Astrocyte (in vitro differentiated cells and primary cell): Measurements from ENCODE around the gene VAV2. TPM values are rescaled to one million over a fixed set of nuclear protein-coding genes. Genes with fewer than 3 reads are reported as not detected.

ENCODE experiments used
- DNase-seq: peaks from one replicate; pipeline ENCODE4 v3.0.0-alpha.2; 2010; ENCODE audit warnings: low read depth
- FAIRE-seq: peaks from 2 replicates; lab custom pipeline; 2011; peaks lifted over from hg19 to GRCh38; lab: Jason Lieb, UNC
- H2AFZ ChIP-seq: 2 replicates; pipeline ENCODE4 v1.6.0; 2012; ENCODE audit warnings: low read depth, low read length, inconsistent platforms
- H3K27ac ChIP-seq: 2 replicates; pipeline ENCODE4 v1.5.1; 2011; ENCODE audit warnings: low read depth, low read length, inconsistent platforms
- H3K27me3 ChIP-seq: 2 replicates; pipeline ENCODE4 v1.6.0; 2011; ENCODE audit warnings: low read length, inconsistent platforms; ENCODE audit not compliant: insufficient read depth
- H3K36me3 ChIP-seq: 2 replicates; pipeline ENCODE4 v1.5.1; 2011; ENCODE audit warnings: low read length, inconsistent platforms; ENCODE audit not compliant: insufficient read depth
- H3K4me1 ChIP-seq: 2 replicates; pipeline ENCODE4 v1.5.1; 2011; ENCODE audit warnings: low read length, inconsistent platforms; ENCODE audit not compliant: insufficient read depth
- H3K4me2 ChIP-seq: 2 replicates; pipeline ENCODE4 v1.6.0; 2012; ENCODE audit warnings: low read length, inconsistent platforms
- H3K4me3 ChIP-seq: 2 replicates; pipeline ENCODE4 v1.5.1; 2011; ENCODE audit warnings: low read depth, mild to moderate bottlenecking, low read length, inconsistent platforms; ENCODE audit not compliant: insufficient read depth
- H3K79me2 ChIP-seq: 2 replicates; pipeline ENCODE4 v1.6.0; 2012; ENCODE audit warnings: mild to moderate bottlenecking, low read length, inconsistent platforms; ENCODE audit not compliant: insufficient read depth
- H3K9ac ChIP-seq: 2 replicates; pipeline ENCODE4 v1.6.0; 2012; ENCODE audit warnings: mild to moderate bottlenecking, low read length, inconsistent platforms
- H3K9me3 ChIP-seq: 2 replicates; pipeline ENCODE4 v1.5.1; 2012; ENCODE audit warnings: low read depth, mild to moderate bottlenecking, low read length, inconsistent platforms; ENCODE audit not compliant: insufficient read depth
- H4K20me1 ChIP-seq: 2 replicates; pipeline ENCODE4 v1.6.0; 2012; ENCODE audit warnings: low read length, inconsistent platforms; ENCODE audit not compliant: insufficient read depth
- H3K27ac Mint-ChIP-seq: one replicate; pipeline ENCODE4 v1.8.0; 2021; ENCODE audit warnings: mild to moderate bottlenecking, mixed read lengths; ENCODE audit not compliant: unreplicated experiment
- H3K27me3 Mint-ChIP-seq: one replicate; pipeline ENCODE4 v1.8.0; 2021; ENCODE audit warnings: low read depth, mixed read lengths; ENCODE audit not compliant: unreplicated experiment
- H3K36me3 Mint-ChIP-seq: one replicate; pipeline ENCODE4 v1.8.0; 2021; ENCODE audit warnings: low read depth, mixed read lengths; ENCODE audit not compliant: unreplicated experiment
- H3K4me1 Mint-ChIP-seq: one replicate; pipeline ENCODE4 v1.8.0; 2021; ENCODE audit warnings: low read depth, mixed read lengths; ENCODE audit not compliant: unreplicated experiment
- H3K4me3 Mint-ChIP-seq: one replicate; pipeline ENCODE4 v1.8.0; 2021; ENCODE audit warnings: mild to moderate bottlenecking, moderate library complexity, mixed read lengths; ENCODE audit not compliant: unreplicated experiment
- H3K9me3 Mint-ChIP-seq: one replicate; pipeline ENCODE4 v1.8.0; 2021; ENCODE audit warnings: mild to moderate bottlenecking, mixed read lengths; ENCODE audit not compliant: unreplicated experiment
- EZH2 ChIP-seq: IDR thresholded peaks from 2 replicates; pipeline ENCODE4 v1.6.1; 2012; ENCODE audit warnings: mild to moderate bottlenecking, low read length, inconsistent platforms; ENCODE audit not compliant: insufficient read depth
- total RNA-seq: library from RNA; stranded (reverse); gene quantifications from 2 replicates; pipeline ENCODE4 v1.2.1, GENCODE V29; 2021
- TF ChIP-seq, protein P1 (sequence below): IDR thresholded peaks from 2 replicates; pipeline ENCODE4 v1.5.1; 2011; ENCODE audit warnings: low read depth, mild to moderate bottlenecking, inconsistent platforms, low read length, moderate library complexity; ENCODE audit not compliant: insufficient read depth

VAV2 gene
- total RNA-seq, 1 donor from 2014 or later: 36.5 TPM

- no peaks in the 10 kb centered on the region for H3K36me3 ChIP-seq
- FAIRE-seq (no peak), DNase-seq (peak; percentile 50)
- Mint-ChIP-seq H3K36me3 (peaks cover 32% of the 10 kb centered on the region), H3K4me1 (peaks cover 5% of the 10 kb centered on the region), H3K27me3 (no peaks in the 10 kb centered on the region), H3K9me3 (no peaks in the 10 kb centered on the region), H3K27ac (no peak overlapping the region), H3K4me3 (no peak overlapping the region)
- peaks cover 31% of the 10 kb centered on the region for H3K79me2 ChIP-seq
- H3K9me3 ChIP-seq: no peaks in the 10 kb centered on the region
- peaks cover 4% of the 10 kb centered on the region for H3K4me1 ChIP-seq
- H3K4me3 ChIP-seq: no peak overlapping the region
- no peak overlapping the region for H3K4me2 ChIP-seq
- H2AFZ ChIP-seq: no peak overlapping the region
- no peak for TF ChIP-seq EZH2
- TF ChIP-seq, protein P1, sequence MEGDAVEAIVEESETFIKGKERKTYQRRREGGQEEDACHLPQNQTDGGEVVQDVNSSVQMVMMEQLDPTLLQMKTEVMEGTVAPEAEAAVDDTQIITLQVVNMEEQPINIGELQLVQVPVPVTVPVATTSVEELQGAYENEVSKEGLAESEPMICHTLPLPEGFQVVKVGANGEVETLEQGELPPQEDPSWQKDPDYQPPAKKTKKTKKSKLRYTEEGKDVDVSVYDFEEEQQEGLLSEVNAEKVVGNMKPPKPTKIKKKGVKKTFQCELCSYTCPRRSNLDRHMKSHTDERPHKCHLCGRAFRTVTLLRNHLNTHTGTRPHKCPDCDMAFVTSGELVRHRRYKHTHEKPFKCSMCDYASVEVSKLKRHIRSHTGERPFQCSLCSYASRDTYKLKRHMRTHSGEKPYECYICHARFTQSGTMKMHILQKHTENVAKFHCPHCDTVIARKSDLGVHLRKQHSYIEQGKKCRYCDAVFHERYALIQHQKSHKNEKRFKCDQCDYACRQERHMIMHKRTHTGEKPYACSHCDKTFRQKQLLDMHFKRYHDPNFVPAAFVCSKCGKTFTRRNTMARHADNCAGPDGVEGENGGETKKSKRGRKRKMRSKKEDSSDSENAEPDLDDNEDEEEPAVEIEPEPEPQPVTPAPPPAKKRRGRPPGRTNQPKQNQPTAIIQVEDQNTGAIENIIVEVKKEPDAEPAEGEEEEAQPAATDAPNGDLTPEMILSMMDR: no peak
- no peak overlapping the region for H3K9ac ChIP-seq
- H3K27me3 ChIP-seq: no peaks in the 10 kb centered on the region
- peaks cover 80% of the 10 kb centered on the region for H4K20me1 ChIP-seq
- no peak overlapping the region for H3K27ac ChIP-seq
Observed at GRCh38 chr9:133855802-133856521, 136.2 kb downstream of the VAV2 start.

GRCh38 chr9:133855371-133855770 is 136.8 kb downstream of the VAV2 start:
- no peak overlapping the region for H3K4me2 ChIP-seq
- peaks cover 33% of the 10 kb centered on the region for H3K36me3 Mint-ChIP-seq
- no peaks in the 10 kb centered on the region for H3K36me3 ChIP-seq
- no peak overlapping the region for H3K27ac ChIP-seq
- no peak for DNase-seq
- H3K9ac ChIP-seq: no peak overlapping the region
- no peak overlapping the region for H3K4me3 ChIP-seq
- H4K20me1 ChIP-seq: peaks cover 80% of the 10 kb centered on the region
- H3K4me3 Mint-ChIP-seq: no peak overlapping the region
- H3K27me3 ChIP-seq: no peaks in the 10 kb centered on the region
- no peak for FAIRE-seq
- H3K27ac Mint-ChIP-seq: no peak overlapping the region
- no peaks in the 10 kb centered on the region for H3K9me3 ChIP-seq
- no peaks in the 10 kb centered on the region for H3K9me3 Mint-ChIP-seq
- H3K4me1 Mint-ChIP-seq: peaks cover 5% of the 10 kb centered on the region
- TF ChIP-seq, protein P1: no peak
- TF ChIP-seq EZH2: no peak
- no peaks in the 10 kb centered on the region for H3K27me3 Mint-ChIP-seq
- H3K4me1 ChIP-seq: peaks cover 4% of the 10 kb centered on the region
- H2AFZ ChIP-seq: no peak overlapping the region
- peaks cover 37% of the 10 kb centered on the region for H3K79me2 ChIP-seq

GRCh38 chr9:133854765-133855164 is 137.4 kb downstream of the VAV2 start:
- peaks cover 35% of the 10 kb centered on the region for H3K36me3 Mint-ChIP-seq
- peaks cover 41% of the 10 kb centered on the region for H3K79me2 ChIP-seq
- no peak overlapping the region for H3K27ac ChIP-seq
- no peak overlapping the region for H2AFZ ChIP-seq
- no peaks in the 10 kb centered on the region for H3K36me3 ChIP-seq
- no peak for TF ChIP-seq EZH2
- TF ChIP-seq, protein P1: no peak
- H3K4me1 ChIP-seq: peaks cover 4% of the 10 kb centered on the region
- H4K20me1 ChIP-seq: peaks cover 84% of the 10 kb centered on the region
- H3K9me3 Mint-ChIP-seq: no peaks in the 10 kb centered on the region
- peak overlapping the region; percentile 27 for H3K27ac Mint-ChIP-seq
- no peak overlapping the region for H3K4me3 ChIP-seq
- no peak overlapping the region for H3K4me2 ChIP-seq
- DNase-seq: no peak
- H3K9me3 ChIP-seq: no peaks in the 10 kb centered on the region
- no peaks in the 10 kb centered on the region for H3K27me3 ChIP-seq
- H3K4me1 Mint-ChIP-seq: peaks cover 5% of the 10 kb centered on the region
- FAIRE-seq: no peak
- H3K4me3 Mint-ChIP-seq: no peak overlapping the region
- no peak overlapping the region for H3K9ac ChIP-seq
- no peaks in the 10 kb centered on the region for H3K27me3 Mint-ChIP-seq
